Lower leg skin (tissue), 4 donors: ENCODE data around the gene C19orf44. TPM values are rescaled to one million over a fixed set of nuclear protein-coding genes. Genes with fewer than 3 reads are reported as not detected.
"Not testable (repeated sequence)": the region's sequence is repeated elsewhere in the genome, so short reads cannot be mapped to it uniquely, and the experiment has no call there.

Experiments
- DNase-seq, 2 donors: peaks; one replicate each; pipeline ENCODE4 v3.0.0-alpha.2; 2019; ENCODE audit warnings: low spot score in 2 of 2
- H3K4me3 ChIP-seq: fragments of 200-600 bp; sonication (generic); 2 replicates; pipeline ENCODE4 v1.5.1; 2017; ENCODE audit warnings: mild to moderate bottlenecking, low read depth; ENCODE audit not compliant: poor library complexity, severe bottlenecking
- POLR2A ChIP-seq, 2 donors: fragments of 450-650 bp; IDR thresholded peaks; one replicate each; pipeline ENCODE4 v1.6.1; 2016 to 2017; ENCODE audit warnings: antibody characterized with exemption in 2 of 2, mild to moderate bottlenecking in 1 of 2, moderate library complexity in 1 of 2
- WGBS, 2 donors: methylation state at CpG; one replicate each; pipeline ENCODE4 v1.1.5; 2018; 5-methylcytosine and 5-hydroxymethylcytosine counted together
- intact Hi-C: fragments of 100-400 bp; cut with DNase I; formaldehyde crosslinking; loops from one replicate; pipeline ENCODE4 v1.15.0; 2023; ENCODE audit warnings: low total_unique reads
- total RNA-seq, 4 donors: library from RNA; depleted of rRNA; stranded (reverse); fragments of >200 nt; gene quantifications; one replicate each; pipeline ENCODE4 v1.1.0, GENCODE V29; 2016
- TF ChIP-seq, protein P1 (sequence below), 3 donors: fragments of 450-650 bp; IDR thresholded peaks; one replicate each; pipeline ENCODE4 v1.5.1; 2016; ENCODE audit warnings: antibody characterized with exemption in 3 of 3, mild to moderate bottlenecking in 3 of 3, moderate library complexity in 2 of 3

The C19orf44 gene
- total RNA-seq, 4 donors from 2014 or later: 3.7 to 5.0 (median 4.8) TPM

DNA sequence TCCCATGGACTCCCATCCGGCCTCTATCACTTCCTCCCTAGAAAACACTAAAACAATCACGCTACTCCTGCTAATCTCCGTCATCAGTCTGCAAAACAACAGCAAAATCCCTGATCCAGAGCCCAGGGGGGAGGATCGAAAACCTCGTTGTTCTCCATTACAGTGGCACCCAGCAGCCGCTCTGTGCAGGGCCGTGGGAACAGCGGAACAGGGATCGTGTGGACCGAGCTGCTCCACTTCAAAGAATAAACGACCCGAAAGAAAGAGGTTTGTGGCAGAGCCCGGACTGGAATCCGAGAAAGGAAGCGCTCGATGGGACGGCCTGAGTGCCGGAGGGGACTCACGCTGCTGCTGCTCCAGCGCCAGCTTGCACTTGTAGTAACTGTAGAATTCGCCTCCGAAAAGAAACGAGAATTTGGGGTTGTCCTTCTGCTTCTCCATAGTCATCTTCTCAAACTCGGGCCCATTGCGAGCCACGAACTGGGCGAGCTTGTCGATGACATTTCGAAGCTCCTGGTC, 45.4 kb downstream of the C19orf44 start:
- intact Hi-C loops: no loop called here
- no peak for DNase-seq
- H3K4me3 ChIP-seq: peak overlapping the region; percentile 94
- 0 to 1% methylated on average over 22 to 29 of the region's 29 CpGs for WGBS, 2 donors
- TF ChIP-seq, protein P1, sequence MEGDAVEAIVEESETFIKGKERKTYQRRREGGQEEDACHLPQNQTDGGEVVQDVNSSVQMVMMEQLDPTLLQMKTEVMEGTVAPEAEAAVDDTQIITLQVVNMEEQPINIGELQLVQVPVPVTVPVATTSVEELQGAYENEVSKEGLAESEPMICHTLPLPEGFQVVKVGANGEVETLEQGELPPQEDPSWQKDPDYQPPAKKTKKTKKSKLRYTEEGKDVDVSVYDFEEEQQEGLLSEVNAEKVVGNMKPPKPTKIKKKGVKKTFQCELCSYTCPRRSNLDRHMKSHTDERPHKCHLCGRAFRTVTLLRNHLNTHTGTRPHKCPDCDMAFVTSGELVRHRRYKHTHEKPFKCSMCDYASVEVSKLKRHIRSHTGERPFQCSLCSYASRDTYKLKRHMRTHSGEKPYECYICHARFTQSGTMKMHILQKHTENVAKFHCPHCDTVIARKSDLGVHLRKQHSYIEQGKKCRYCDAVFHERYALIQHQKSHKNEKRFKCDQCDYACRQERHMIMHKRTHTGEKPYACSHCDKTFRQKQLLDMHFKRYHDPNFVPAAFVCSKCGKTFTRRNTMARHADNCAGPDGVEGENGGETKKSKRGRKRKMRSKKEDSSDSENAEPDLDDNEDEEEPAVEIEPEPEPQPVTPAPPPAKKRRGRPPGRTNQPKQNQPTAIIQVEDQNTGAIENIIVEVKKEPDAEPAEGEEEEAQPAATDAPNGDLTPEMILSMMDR (IDR thresholded peaks at IDR 0.05): no peak
- TF ChIP-seq POLR2A (IDR thresholded peaks at IDR 0.05): no peak

DNA sequence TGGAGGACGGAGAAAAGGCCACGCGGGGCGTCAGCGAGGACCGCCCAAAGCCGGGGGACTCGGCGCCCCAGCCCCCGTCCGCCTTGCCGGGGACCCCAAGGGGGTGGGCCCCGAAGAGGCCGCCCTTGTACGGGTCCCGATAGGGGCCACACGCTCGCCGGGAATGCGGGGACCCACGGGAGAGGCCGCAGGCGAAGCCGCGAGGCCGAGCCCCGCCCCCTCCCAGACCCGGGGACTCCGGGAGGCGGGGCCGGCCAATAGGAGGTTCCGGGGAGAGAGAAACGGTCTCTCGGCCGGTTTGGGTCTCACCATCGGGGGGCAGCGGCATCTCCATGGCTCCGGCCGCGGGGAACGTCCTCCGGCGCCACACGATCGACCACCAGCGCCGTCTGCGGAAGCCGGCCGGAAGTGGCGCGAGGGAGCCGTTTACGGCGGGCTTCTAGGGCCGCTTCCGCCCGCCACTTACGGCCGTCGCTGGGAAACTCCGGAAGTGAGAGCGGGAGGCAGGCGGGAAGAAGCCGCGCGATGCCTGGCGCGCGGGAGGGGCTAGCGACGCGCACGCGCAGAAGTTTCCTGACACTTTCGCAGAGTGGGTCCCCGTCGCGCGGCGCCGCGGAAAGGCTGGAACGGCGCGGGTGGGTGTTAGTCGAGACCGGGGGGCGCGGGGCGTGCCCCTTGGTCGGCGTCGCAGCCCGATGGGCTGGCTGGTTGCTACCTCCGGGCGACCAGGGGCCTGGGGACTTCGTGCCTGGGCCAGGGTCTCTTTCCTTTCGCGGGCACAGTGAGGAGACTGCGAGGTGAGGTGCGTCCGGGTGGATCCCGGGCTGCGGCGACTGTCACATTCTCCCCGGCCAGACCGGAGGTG, 46.1 kb downstream of the C19orf44 start, which contains the start of gene CHERP:
Gene CHERP (minus strand): TSS at position 393 of the 865 bp plus-strand sequence. CDS start 59 bp downstream, at position 334.
- 0 to 1% methylated on average over 59 of the region's 108 CpGs for WGBS, 2 donors
- intact Hi-C loops: no loop called here
- peak within 1 kb of the TSS; percentile 94 for H3K4me3 ChIP-seq
- no peak for TF ChIP-seq POLR2A (IDR thresholded peaks at IDR 0.05)
- TF ChIP-seq, protein P1 (IDR thresholded peaks at IDR 0.05): no peak
- DNase-seq: peak; percentile 88 to 98

- intact Hi-C loops: no loop called here
- WGBS, 2 donors: 4% methylated on average over 15 of the region's 15 CpGs
- peak overlapping the region; percentile 88 for H3K4me3 ChIP-seq
- peak in 1 of 2 donors; percentile 25 for DNase-seq
- TF ChIP-seq POLR2A (IDR thresholded peaks at IDR 0.05): no peak
- TF ChIP-seq, protein P1 (IDR thresholded peaks at IDR 0.05): no peak
Observed at GRCh38 chr19:16542910-16543472, 46.8 kb downstream of the C19orf44 start.

GRCh38 chr19:16543734-16544133, 47.5 kb downstream of the C19orf44 start:
- H3K4me3 ChIP-seq, DNase-seq, intact Hi-C loops: not testable (repeated sequence)
- 78 to 79% methylated on average over 6 of the region's 6 CpGs for WGBS, 2 donors

DNA sequence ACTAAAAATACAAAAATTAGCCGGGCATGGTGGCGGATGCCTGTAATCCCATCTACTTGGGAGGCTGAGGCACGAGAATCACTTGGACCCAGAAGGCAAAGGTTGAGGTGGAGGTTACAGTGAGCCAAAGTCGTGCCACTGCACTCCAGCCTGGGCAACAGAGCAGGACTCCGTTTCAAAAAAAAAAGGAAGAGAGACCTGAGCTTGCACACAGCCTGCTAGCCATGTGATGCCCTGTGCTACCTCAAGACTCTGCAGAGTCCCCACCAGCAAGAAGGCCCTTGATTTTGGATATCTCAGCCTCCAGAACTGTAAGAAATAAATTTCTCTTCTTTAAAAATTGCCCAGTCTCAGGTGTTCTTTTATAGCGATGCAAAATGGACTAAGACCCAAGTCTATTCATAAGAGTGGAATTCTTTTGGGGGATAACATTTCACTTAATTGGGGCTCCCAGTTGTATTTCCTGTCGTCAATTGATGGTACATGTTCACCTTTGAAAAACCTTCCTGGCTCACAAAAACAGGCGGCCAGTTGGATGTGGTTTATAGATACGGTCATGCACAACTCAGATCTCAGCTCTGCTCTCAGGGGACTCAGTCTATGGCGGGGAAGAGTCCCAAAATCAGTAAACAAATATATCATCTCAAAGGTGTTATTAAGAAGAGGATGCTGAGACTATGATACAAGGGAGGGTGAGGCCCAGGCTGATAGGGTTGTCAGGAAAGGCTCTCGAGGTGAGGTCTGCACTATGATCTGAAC, 48.5 kb downstream of the C19orf44 start:
- intact Hi-C loops: no loop called here
- no peak overlapping the region for H3K4me3 ChIP-seq
- DNase-seq: no peak
- TF ChIP-seq, protein P1 (IDR thresholded peaks at IDR 0.05): no peak
- TF ChIP-seq POLR2A (IDR thresholded peaks at IDR 0.05): no peak
- WGBS, 2 donors: 88 to 91% methylated on average over 11 of the region's 11 CpGs
